ACC112 (cell line): ENCODE results near the gene SH3PXD2A.

ENCODE experiments used
- H2AFZ ChIP-seq: fragments of 200-600 bp; sonication (generic); one replicate; pipeline ENCODE4 v1.6.0; 2017; ENCODE audit warnings: antibody characterized with exemption, low read length; ENCODE audit not compliant: unreplicated experiment
- H3K27ac ChIP-seq: fragments of 200-600 bp; sonication (generic); 2 replicates; pipeline ENCODE4 v1.5.1; 2014; ENCODE audit warnings: low read depth, mild to moderate bottlenecking, antibody characterized with exemption, low read length, moderate library complexity
- H3K27me3 ChIP-seq: fragments of 200-600 bp; sonication (generic); 2 replicates; pipeline ENCODE4 v1.6.1; 2014; ENCODE audit warnings: mild to moderate bottlenecking, antibody characterized with exemption, low read length, moderate library complexity, mixed read lengths; ENCODE audit not compliant: insufficient read depth
- H3K36me3 ChIP-seq: fragments of 200-600 bp; sonication (generic); 2 replicates; pipeline ENCODE4 v1.6.1; 2016; ENCODE audit warnings: mild to moderate bottlenecking, antibody characterized with exemption, low read length, moderate library complexity, mixed read lengths; ENCODE audit not compliant: insufficient read depth
- H3K4me1 ChIP-seq: fragments of 200-600 bp; sonication (generic); one replicate; pipeline ENCODE4 v1.6.1; 2016; ENCODE audit warnings: low read length, mixed read lengths; ENCODE audit not compliant: insufficient read depth, unreplicated experiment, control insufficient read depth
- H3K4me3 ChIP-seq: fragments of 200-600 bp; sonication (generic); 2 replicates; pipeline ENCODE4 v1.5.1; 2014; ENCODE audit warnings: mild to moderate bottlenecking, low read depth, low read length
- H3K79me2 ChIP-seq: fragments of 200-600 bp; sonication (generic); one replicate; pipeline ENCODE4 v1.6.0; 2016; ENCODE audit warnings: low read length; ENCODE audit not compliant: control insufficient read depth, unreplicated experiment, insufficient read depth

Gene SH3PXD2A

DNA sequence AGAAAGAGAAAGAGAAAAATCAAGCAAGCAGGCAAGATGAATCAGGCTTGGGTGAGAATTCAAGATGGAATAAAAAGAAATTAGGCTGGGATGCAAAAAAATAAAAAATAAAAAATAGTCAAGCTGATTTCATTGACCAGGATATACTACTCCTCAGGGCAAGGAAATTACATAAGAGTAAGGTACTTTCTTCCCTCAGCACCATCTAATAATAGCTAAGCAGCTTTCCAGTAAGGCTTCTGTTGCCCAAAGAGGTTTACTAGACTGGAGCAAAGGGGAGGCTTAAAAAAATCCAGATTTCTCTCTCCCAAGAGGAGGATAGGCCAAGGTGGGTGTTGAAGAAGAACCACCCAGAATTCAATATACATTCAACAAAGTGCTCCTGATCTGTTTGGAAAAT lies 268.3 kb downstream of the SH3PXD2A start:
- H3K4me1 ChIP-seq, result no peaks in the 10 kb centered on the region
- peaks cover 13% of the 10 kb centered on the region for H3K27me3 ChIP-seq
- no peak overlapping the region for H3K27ac ChIP-seq
- H2AFZ ChIP-seq, result no peak overlapping the region
- H3K4me3 ChIP-seq, result no peak overlapping the region
- no peaks in the 10 kb centered on the region for H3K79me2 ChIP-seq
- no peaks in the 10 kb centered on the region for H3K36me3 ChIP-seq

DNA sequence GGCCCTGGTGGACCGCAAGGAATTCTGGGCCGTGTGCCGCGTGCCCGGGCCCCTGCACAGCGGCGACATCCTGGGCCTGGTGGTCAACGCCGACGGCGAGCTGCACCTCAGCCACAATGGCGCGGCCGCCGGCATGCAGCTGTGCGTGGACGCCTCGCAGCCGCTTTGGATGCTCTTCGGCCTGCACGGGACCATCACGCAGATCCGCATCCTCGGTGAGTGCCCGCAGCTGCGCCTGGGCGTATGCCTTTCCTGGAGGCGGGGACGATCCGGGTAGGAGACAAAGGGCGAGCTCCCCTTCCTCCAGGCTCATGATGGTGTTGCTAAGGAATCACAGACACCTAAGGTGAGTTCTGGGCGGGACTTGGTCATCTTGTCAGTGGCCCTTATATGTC lies 270.4 kb downstream of the SH3PXD2A start:
- Histone ChIP-seq H3K36me3 (no peaks in the 10 kb centered on the region), H2AFZ (peak overlapping the region; percentile 68), H3K4me3 (peak overlapping the region; percentile 88), H3K79me2 (no peaks in the 10 kb centered on the region), H3K27me3 (peaks cover 13% of the 10 kb centered on the region), H3K4me1 (no peaks in the 10 kb centered on the region), H3K27ac (no peak overlapping the region)

GRCh38 chr10:103584216-103585010 lies 271.0 kb downstream of the SH3PXD2A start:
- Histone ChIP-seq H3K79me2 (no peaks in the 10 kb centered on the region), H3K27me3 (peaks cover 13% of the 10 kb centered on the region), H3K36me3 (no peaks in the 10 kb centered on the region), H3K27ac (no peak overlapping the region), H3K4me3 (peak overlapping the region; percentile 88), H3K4me1 (no peaks in the 10 kb centered on the region), H2AFZ (peak overlapping the region; percentile 68)

DNA sequence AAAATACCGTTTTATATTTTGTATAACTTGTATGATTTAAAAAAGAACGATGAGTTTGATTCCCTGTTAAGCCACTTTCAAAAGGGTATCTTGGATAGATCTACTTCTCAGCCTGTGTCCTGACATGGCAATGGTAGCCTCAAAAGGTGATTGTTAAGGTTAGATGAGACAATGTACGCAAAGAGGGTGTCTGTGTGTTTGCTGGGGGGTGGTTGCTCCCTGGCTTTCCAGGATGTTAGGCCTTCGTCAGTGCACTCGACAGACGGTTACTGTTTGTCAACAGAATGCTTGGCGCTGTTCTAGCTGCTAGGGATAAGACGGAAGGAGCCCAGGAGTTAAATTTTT lies 271.5 kb downstream of the SH3PXD2A start:
- no peaks in the 10 kb centered on the region for H3K79me2 ChIP-seq
- H2AFZ ChIP-seq, result peak overlapping the region; percentile 68
- peaks cover 13% of the 10 kb centered on the region for H3K27me3 ChIP-seq
- H3K36me3 ChIP-seq, result no peaks in the 10 kb centered on the region
- no peak overlapping the region for H3K27ac ChIP-seq
- H3K4me3 ChIP-seq, result peak overlapping the region; percentile 88
- no peaks in the 10 kb centered on the region for H3K4me1 ChIP-seq

GRCh38 chr10:103582331-103583123 lies 272.8 kb downstream of the SH3PXD2A start:
- no peaks in the 10 kb centered on the region for H3K4me1 ChIP-seq
- H2AFZ ChIP-seq, result no peak overlapping the region
- H3K36me3 ChIP-seq, result no peaks in the 10 kb centered on the region
- H3K27me3 ChIP-seq, result peaks cover 13% of the 10 kb centered on the region
- H3K27ac ChIP-seq, result no peak overlapping the region
- H3K4me3 ChIP-seq, result no peak overlapping the region
- no peaks in the 10 kb centered on the region for H3K79me2 ChIP-seq

DNA sequence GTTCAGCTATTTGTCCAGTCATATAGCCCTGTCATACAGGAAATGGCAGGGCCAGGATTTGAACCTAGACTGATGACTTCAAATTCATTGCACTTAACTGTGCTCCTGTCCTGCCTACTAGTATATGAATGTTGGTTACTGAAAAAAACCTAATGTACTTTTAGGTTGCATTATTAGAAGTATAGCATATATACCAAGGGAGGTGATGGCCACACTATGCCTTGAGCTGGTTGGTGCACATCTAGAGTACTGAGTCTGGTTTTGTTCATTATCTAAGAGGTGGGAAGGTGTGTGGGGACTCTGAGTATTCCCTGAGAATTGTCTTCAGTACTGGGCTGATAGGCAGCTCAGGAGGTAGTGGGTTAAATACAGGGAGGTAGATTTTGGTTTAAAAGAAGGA lies 273.9 kb downstream of the SH3PXD2A start:
- H3K79me2 ChIP-seq, result no peaks in the 10 kb centered on the region
- no peak overlapping the region for H2AFZ ChIP-seq
- no peak overlapping the region for H3K27ac ChIP-seq
- no peaks in the 10 kb centered on the region for H3K4me1 ChIP-seq
- H3K36me3 ChIP-seq, result no peaks in the 10 kb centered on the region
- H3K27me3 ChIP-seq, result peaks cover 13% of the 10 kb centered on the region
- no peak overlapping the region for H3K4me3 ChIP-seq

DNA sequence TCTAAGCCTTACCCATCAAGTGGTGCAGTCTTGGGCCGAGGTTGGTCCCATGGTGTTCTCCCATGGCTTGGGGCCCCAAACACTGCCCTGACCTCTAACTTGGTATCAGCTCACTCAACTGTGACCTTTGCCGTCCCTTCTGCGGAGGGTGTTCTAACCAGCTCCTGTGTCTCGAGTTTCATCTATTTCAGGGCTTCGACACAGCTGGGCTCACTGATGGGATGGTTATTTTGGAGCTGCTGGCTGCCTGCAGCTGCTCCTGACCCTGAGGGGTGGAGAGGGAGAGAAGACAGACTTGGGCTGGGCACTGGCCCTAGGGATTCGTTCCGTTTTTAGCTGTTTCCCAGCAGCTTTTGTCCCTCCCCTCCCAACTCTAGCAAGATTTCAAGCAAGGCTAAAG lies 274.9 kb downstream of the SH3PXD2A start:
- peaks cover 17% of the 10 kb centered on the region for H3K27me3 ChIP-seq
- no peak overlapping the region for H2AFZ ChIP-seq
- H3K4me1 ChIP-seq, result no peaks in the 10 kb centered on the region
- no peaks in the 10 kb centered on the region for H3K36me3 ChIP-seq
- H3K79me2 ChIP-seq, result no peaks in the 10 kb centered on the region
- H3K27ac ChIP-seq, result no peak overlapping the region
- H3K4me3 ChIP-seq, result no peak overlapping the region

GRCh38 chr10:103580011-103580410 lies 275.4 kb downstream of the SH3PXD2A start:
- Histone ChIP-seq H3K4me1 (no peaks in the 10 kb centered on the region), H3K4me3 (no peak overlapping the region), H3K36me3 (no peaks in the 10 kb centered on the region), H3K27me3 (peaks cover 16% of the 10 kb centered on the region), H3K27ac (no peak overlapping the region), H3K79me2 (no peaks in the 10 kb centered on the region), H2AFZ (no peak overlapping the region)

GRCh38 chr10:103578782-103579382 lies 276.5 kb downstream of the SH3PXD2A start:
- H2AFZ ChIP-seq, result no peak overlapping the region
- H3K4me1 ChIP-seq, result no peaks in the 10 kb centered on the region
- H3K27ac ChIP-seq, result no peak overlapping the region
- H3K27me3 ChIP-seq, result peaks cover 7% of the 10 kb centered on the region
- no peaks in the 10 kb centered on the region for H3K79me2 ChIP-seq
- no peaks in the 10 kb centered on the region for H3K36me3 ChIP-seq
- no peak overlapping the region for H3K4me3 ChIP-seq

- no peak overlapping the region for H2AFZ ChIP-seq
- no peaks in the 10 kb centered on the region for H3K79me2 ChIP-seq
- 0 out of 2 replicates have a peak, but pooled peaks cover 4% of the 10 kb centered on the region for H3K27me3 ChIP-seq
- no peaks in the 10 kb centered on the region for H3K36me3 ChIP-seq
- no peak overlapping the region for H3K27ac ChIP-seq
- no peaks in the 10 kb centered on the region for H3K4me1 ChIP-seq
- H3K4me3 ChIP-seq, result no peak overlapping the region
Measured at GRCh38 chr10:103576862-103577261, 278.5 kb downstream of the SH3PXD2A start.
